GM12875 (cell line): ENCODE data around the gene PI4K2A.
"Not testable (repeated sequence)": the region's sequence is repeated elsewhere in the genome, so short reads cannot be mapped to it uniquely, and the experiment has no call there.

ENCODE experiments used
- H3K4me3 ChIP-seq: one replicate; pipeline ENCODE4 v1.5.1; 2011; ENCODE audit warnings: low read depth, low read length, control low read depth
- CTCF ChIP-seq: IDR thresholded peaks from 2 replicates; pipeline ENCODE4 v1.5.1; 2011; ENCODE audit warnings: low read depth, mild to moderate bottlenecking, control low read depth, inconsistent platforms, low read length, moderate library complexity, borderline replicate concordance; ENCODE audit not compliant: insufficient read depth

The PI4K2A gene

GRCh38 chr10:97686301-97686961 is 46.0 kb downstream of the PI4K2A start:
- peak overlapping the region; percentile 35 for H3K4me3 ChIP-seq
- no peak for TF ChIP-seq CTCF

- no peak for TF ChIP-seq CTCF
- peak within 1 kb of the TSS; percentile 35 for H3K4me3 ChIP-seq
Observed at GRCh38 chr10:97686962-97687784, 46.7 kb downstream of the PI4K2A start, which contains the start of gene AVPI1. Gene AVPI1 (minus strand): TSS chr10:97687241. CDS start chr10:97679905, 7,336 bp downstream.

- no peak overlapping the region for H3K4me3 ChIP-seq
- TF ChIP-seq CTCF, result no peak
Observed at GRCh38 chr10:97687785-97688781, 47.6 kb downstream of the PI4K2A start.

- H3K4me3 ChIP-seq, result no peak overlapping the region
- no peak for TF ChIP-seq CTCF
Observed at GRCh38 chr10:97689559-97690020, 49.1 kb downstream of the PI4K2A start.

GRCh38 chr10:97690133-97690532 is 49.7 kb downstream of the PI4K2A start:
- H3K4me3 ChIP-seq, result no peak overlapping the region
- TF ChIP-seq CTCF, result no peak

- not testable (repeated sequence) for H3K4me3 ChIP-seq
Observed at GRCh38 chr10:97698072-97698655, 57.7 kb downstream of the PI4K2A start.
